Measurements from ENCODE around the gene MTRF1L.

MTRF1L gene

DNA sequence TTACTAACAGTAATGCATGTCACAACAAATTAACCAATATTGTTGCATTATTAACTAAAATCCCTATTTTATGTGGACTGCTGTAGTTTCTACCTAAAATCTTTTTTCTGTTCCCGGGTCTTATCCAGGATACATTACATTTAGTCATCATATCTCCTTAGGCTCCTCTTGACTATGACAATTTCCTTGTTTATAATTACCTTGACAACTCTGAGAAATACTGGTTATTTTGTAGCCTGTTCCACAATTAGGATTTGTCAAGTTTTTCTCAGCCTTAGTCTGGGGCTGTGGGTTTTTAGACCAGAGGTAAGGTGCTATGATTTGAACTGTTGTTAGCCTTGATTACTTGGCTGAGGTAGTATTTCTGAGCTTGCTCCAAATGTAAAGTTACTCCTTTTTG lies 23.4 kb downstream of the MTRF1L start:
- Histone ChIP-seq H3K36me3 (replicated peaks; ENCODE audit: low read depth, low read length) (peaks cover 57% of the 10 kb centered on the region), H3K4me2 (ENCODE audit: low read length) (no peak overlapping the region), H3K4me1 (ENCODE audit: low read length) (peaks cover 14% of the 10 kb centered on the region; the same call in 1 of the 2 replicates), H3K27me3 (ENCODE audit: low read depth, low read length) (no peaks in the 10 kb centered on the region), H3K79me2 (ENCODE audit: low read length) (peaks cover 92% of the 10 kb centered on the region), H3K4me3 (ENCODE audit: low read length) (no peak overlapping the region), H3K9ac (ENCODE audit: low read length) (no peak overlapping the region), H4K20me1 (ENCODE audit: insufficient read depth, low read length) (peaks cover 65% of the 10 kb centered on the region), H3K27ac (ENCODE audit: low read length) (no peak overlapping the region), H3K9me3 (ENCODE audit: insufficient read depth, low read length) (no peaks in the 10 kb centered on the region; the same call in 1 of the 2 replicates), H2AFZ (ENCODE audit: low read depth, low read length) (no peak overlapping the region)
- TF ChIP-seq, protein P1, sequence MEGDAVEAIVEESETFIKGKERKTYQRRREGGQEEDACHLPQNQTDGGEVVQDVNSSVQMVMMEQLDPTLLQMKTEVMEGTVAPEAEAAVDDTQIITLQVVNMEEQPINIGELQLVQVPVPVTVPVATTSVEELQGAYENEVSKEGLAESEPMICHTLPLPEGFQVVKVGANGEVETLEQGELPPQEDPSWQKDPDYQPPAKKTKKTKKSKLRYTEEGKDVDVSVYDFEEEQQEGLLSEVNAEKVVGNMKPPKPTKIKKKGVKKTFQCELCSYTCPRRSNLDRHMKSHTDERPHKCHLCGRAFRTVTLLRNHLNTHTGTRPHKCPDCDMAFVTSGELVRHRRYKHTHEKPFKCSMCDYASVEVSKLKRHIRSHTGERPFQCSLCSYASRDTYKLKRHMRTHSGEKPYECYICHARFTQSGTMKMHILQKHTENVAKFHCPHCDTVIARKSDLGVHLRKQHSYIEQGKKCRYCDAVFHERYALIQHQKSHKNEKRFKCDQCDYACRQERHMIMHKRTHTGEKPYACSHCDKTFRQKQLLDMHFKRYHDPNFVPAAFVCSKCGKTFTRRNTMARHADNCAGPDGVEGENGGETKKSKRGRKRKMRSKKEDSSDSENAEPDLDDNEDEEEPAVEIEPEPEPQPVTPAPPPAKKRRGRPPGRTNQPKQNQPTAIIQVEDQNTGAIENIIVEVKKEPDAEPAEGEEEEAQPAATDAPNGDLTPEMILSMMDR (IDR thresholded peaks at IDR 0.05; ENCODE audit: low read depth, low read length), result no peak
- TF ChIP-seq EZH2phosphoT487 (IDR thresholded peaks at IDR 0.05; ENCODE audit: low read depth), result no peak

DNA sequence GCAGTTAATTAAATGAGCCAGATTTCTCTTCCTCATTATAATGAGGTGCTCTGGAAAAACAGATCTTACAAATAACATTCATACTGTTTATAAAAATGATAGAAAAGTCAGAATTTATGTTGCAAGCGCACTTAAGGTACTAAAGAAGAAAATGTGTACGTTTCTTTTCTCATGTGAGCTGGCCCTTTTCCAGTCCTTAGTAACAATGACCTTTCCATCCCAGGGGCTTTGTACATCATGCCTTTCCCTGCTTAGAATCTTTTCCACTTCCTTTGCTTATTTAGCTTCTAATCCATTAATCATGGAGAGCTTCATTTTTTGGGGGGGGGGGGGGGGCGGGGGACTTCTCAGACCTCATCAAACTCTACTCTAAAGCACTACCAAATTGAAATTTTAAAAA lies 24.5 kb downstream of the MTRF1L start:
- Histone ChIP-seq H3K9ac (ENCODE audit: low read length) (no peak overlapping the region), H3K79me2 (ENCODE audit: low read length) (peaks cover 97% of the 10 kb centered on the region), H3K4me2 (ENCODE audit: low read length) (no peak overlapping the region), H3K4me1 (ENCODE audit: low read length) (peaks cover 14% of the 10 kb centered on the region; the same call in 1 of the 2 replicates), H3K27me3 (ENCODE audit: low read depth, low read length) (no peaks in the 10 kb centered on the region), H4K20me1 (ENCODE audit: insufficient read depth, low read length) (peaks cover 74% of the 10 kb centered on the region), H3K4me3 (ENCODE audit: low read length) (no peak overlapping the region), H3K36me3 (replicated peaks; ENCODE audit: low read depth, low read length) (peaks cover 67% of the 10 kb centered on the region), H3K27ac (ENCODE audit: low read length) (no peak overlapping the region), H3K9me3 (ENCODE audit: insufficient read depth, low read length) (no peaks in the 10 kb centered on the region; the same call in 1 of the 2 replicates), H2AFZ (ENCODE audit: low read depth, low read length) (no peak overlapping the region)
- no peak for TF ChIP-seq EZH2phosphoT487 (IDR thresholded peaks at IDR 0.05; ENCODE audit: low read depth)
- TF ChIP-seq, protein P1 (IDR thresholded peaks at IDR 0.05; ENCODE audit: low read depth, low read length), result no peak

DNA sequence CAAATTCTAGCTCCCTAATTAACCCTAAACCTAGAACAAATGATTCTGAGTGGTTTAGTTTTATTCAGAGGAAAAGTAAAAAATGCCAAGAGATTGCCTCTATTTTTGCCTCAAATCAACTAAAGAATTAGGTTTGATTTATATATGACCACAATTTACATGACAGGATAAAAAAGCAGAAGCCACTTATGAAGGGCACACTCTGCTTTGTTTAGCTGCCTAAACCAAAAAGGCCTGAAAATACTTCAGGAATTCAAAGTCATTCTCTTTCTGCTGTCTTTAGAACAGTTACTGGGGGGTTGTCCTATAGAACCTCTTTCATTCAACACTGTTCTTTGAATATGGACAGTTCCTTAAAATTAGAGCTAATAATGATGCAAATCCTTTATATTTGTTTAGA lies 25.0 kb downstream of the MTRF1L start:
- no peak overlapping the region for H3K4me2 ChIP-seq (ENCODE audit: low read length)
- no peak overlapping the region for H3K27ac ChIP-seq (ENCODE audit: low read length)
- H3K4me1 ChIP-seq (ENCODE audit: low read length), result peaks cover 14% of the 10 kb centered on the region; the same call in 1 of the 2 replicates
- H3K4me3 ChIP-seq (ENCODE audit: low read length), result no peak overlapping the region
- no peaks in the 10 kb centered on the region for H3K27me3 ChIP-seq (ENCODE audit: low read depth, low read length)
- H3K9ac ChIP-seq (ENCODE audit: low read length), result no peak overlapping the region
- peaks cover 94% of the 10 kb centered on the region for H3K79me2 ChIP-seq (ENCODE audit: low read length)
- no peaks in the 10 kb centered on the region; the same call in 1 of the 2 replicates for H3K9me3 ChIP-seq (ENCODE audit: insufficient read depth, low read length)
- no peak overlapping the region for H2AFZ ChIP-seq (ENCODE audit: low read depth, low read length)
- peaks cover 72% of the 10 kb centered on the region for H3K36me3 ChIP-seq (replicated peaks; ENCODE audit: low read depth, low read length)
- H4K20me1 ChIP-seq (ENCODE audit: insufficient read depth, low read length), result peaks cover 77% of the 10 kb centered on the region
- TF ChIP-seq, protein P1 (IDR thresholded peaks at IDR 0.05; ENCODE audit: low read depth, low read length), result no peak
- no peak for TF ChIP-seq EZH2phosphoT487 (IDR thresholded peaks at IDR 0.05; ENCODE audit: low read depth)

DNA sequence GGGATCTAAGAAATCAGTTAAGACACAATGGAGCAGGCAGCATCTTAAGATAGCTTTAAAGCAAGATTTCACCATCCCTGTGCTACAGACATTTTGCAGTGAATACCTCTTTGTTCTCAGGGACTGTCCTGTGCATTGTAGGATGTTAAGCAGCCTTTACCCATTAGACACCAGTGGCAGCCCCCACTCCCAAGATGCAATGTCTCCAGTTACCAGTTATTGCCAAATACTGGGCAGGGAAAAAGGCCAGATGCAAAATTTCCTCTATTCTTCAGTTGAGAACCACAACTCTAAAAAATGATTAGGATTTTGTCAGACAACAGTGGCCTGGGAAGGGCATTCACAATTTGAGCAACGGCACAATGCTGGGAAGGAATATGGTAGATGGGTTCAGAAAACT lies 25.8 kb downstream of the MTRF1L start:
- H3K4me2 ChIP-seq (ENCODE audit: low read length), result no peak overlapping the region
- peaks cover 86% of the 10 kb centered on the region for H3K79me2 ChIP-seq (ENCODE audit: low read length)
- H3K36me3 ChIP-seq (replicated peaks; ENCODE audit: low read depth, low read length), result peaks cover 80% of the 10 kb centered on the region
- peaks cover 14% of the 10 kb centered on the region; the same call in 1 of the 2 replicates for H3K4me1 ChIP-seq (ENCODE audit: low read length)
- H3K9ac ChIP-seq (ENCODE audit: low read length), result no peak overlapping the region
- no peak overlapping the region for H3K27ac ChIP-seq (ENCODE audit: low read length)
- H3K27me3 ChIP-seq (ENCODE audit: low read depth, low read length), result no peaks in the 10 kb centered on the region
- no peaks in the 10 kb centered on the region; the same call in 1 of the 2 replicates for H3K9me3 ChIP-seq (ENCODE audit: insufficient read depth, low read length)
- no peak overlapping the region for H2AFZ ChIP-seq (ENCODE audit: low read depth, low read length)
- peaks cover 77% of the 10 kb centered on the region for H4K20me1 ChIP-seq (ENCODE audit: insufficient read depth, low read length)
- H3K4me3 ChIP-seq (ENCODE audit: low read length), result no peak overlapping the region
- TF ChIP-seq, protein P1 (IDR thresholded peaks at IDR 0.05; ENCODE audit: low read depth, low read length), result no peak
- TF ChIP-seq EZH2phosphoT487 (IDR thresholded peaks at IDR 0.05; ENCODE audit: low read depth), result no peak

Data from OCI-LY3 (cell line).